NCI-H82 treated with DMSO at 0.1 percent for 48 hours (cell line): ENCODE data around the gene TRIM31.
"Not testable (repeated sequence)": the region's sequence is repeated elsewhere in the genome, so short reads cannot be mapped to it uniquely, and the experiment has no call there.

Source experiments
- DNase-seq: peaks from one replicate; lab custom pipeline; 2025; ENCODE audit not compliant: unreplicated experiment; lab: John Stamatoyannopoulos, UW

The TRIM31 gene

GRCh38 chr6:30118691-30119090, 5.8 kb upstream of the TRIM31 start:
- DNase-seq, result not testable (repeated sequence)

- DNase-seq, result no peak
Measured at GRCh38 chr6:30116724-30117123, 3.8 kb upstream of the TRIM31 start.

GRCh38 chr6:30113841-30114240, 951 bp upstream of the TRIM31 start:
- DNase-seq, result no peak

GRCh38 chr6:30112402-30112994, 392 bp downstream of the TRIM31 start:
- no peak for DNase-seq

- DNase-seq, result no peak
Measured at GRCh38 chr6:30111266-30111856, 1.5 kb downstream of the TRIM31 start.

- no peak for DNase-seq
Measured at GRCh38 chr6:30104661-30105060, 8.2 kb downstream of the TRIM31 start.

- no peak for DNase-seq
Measured at GRCh38 chr6:30103872-30104179, 9.1 kb downstream of the TRIM31 start.

- DNase-seq, result peak; percentile 77
Measured at GRCh38 chr6:30102970-30103871, 9.7 kb downstream of the TRIM31 start.

GRCh38 chr6:30102414-30102969, 10.4 kb downstream of the TRIM31 start:
- DNase-seq, result no peak

GRCh38 chr6:30101444-30102413, 11.2 kb downstream of the TRIM31 start:
- peak; percentile 44 for DNase-seq

- no peak for DNase-seq
Measured at GRCh38 chr6:30100585-30101443, 12.1 kb downstream of the TRIM31 start.

GRCh38 chr6:30100154-30100553, 12.7 kb downstream of the TRIM31 start:
- no peak for DNase-seq

- no peak for DNase-seq
Measured at GRCh38 chr6:30097902-30098768, 14.8 kb downstream of the TRIM31 start.

GRCh38 chr6:30096829-30097228, 16.1 kb downstream of the TRIM31 start:
- no peak for DNase-seq

GRCh38 chr6:30093951-30094661, 18.8 kb downstream of the TRIM31 start:
- no peak for DNase-seq

- no peak for DNase-seq
Measured at GRCh38 chr6:30092852-30093543, 19.9 kb downstream of the TRIM31 start.

- no peak for DNase-seq
Measured at GRCh38 chr6:30091577-30092381, 21.1 kb downstream of the TRIM31 start.
